RWPE1 (cell line): ENCODE measurements around the gene STK40.

ENCODE experiments used
- CTCF ChIA-PET: fragments of 350-600 bp; sonication (Branson Sonifier 250); formaldehyde crosslinking; extraction: SDS; loops from one replicate; lab custom pipeline; 2021; lab: Yijun Ruan, JAX
- POLR2A ChIA-PET: fragments of 400-600 bp; formaldehyde crosslinking; extraction: SDS; loops from one replicate; lab custom pipeline; 2020; ENCODE audit warnings: antibody characterized with exemption; ENCODE audit not compliant: low non-redundant PET; lab: Yijun Ruan, JAX
- DNase-seq: peaks from one replicate; pipeline ENCODE4 v3.0.0; 2012; ENCODE audit warnings: low spot score
- H3K27ac ChIP-seq: fragments of 450-650 bp; 2 replicates; pipeline ENCODE4 v1.5.1; 2017
- TF ChIP-seq, protein P1 (sequence below): fragments of 450-650 bp; conservative IDR thresholded peaks from 2 replicates; pipeline ENCODE4 v1.5.1; 2017; ENCODE audit warnings: low read depth, mild to moderate bottlenecking

STK40 gene

DNA sequence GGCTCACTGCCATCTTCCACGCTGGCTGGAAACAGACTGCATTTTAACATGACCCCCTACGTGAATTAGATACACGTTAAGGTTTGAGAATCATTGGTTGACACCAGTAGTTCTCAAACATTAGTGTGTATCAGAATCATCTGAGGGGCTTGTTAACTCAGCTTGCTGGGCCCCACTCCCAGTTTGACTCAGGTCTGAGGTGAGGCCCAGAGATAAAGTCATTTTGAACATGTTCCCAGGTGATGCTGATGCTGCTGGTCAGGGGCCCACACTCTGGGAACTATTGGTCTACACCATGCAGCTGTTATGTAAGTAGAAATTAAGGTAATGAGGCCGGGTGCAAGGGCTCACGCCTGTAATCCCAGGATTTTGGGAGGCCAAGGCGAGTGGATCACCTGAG is 10.6 kb upstream of the STK40 start:
- DNase-seq = no peak
- TF ChIP-seq, protein P1, sequence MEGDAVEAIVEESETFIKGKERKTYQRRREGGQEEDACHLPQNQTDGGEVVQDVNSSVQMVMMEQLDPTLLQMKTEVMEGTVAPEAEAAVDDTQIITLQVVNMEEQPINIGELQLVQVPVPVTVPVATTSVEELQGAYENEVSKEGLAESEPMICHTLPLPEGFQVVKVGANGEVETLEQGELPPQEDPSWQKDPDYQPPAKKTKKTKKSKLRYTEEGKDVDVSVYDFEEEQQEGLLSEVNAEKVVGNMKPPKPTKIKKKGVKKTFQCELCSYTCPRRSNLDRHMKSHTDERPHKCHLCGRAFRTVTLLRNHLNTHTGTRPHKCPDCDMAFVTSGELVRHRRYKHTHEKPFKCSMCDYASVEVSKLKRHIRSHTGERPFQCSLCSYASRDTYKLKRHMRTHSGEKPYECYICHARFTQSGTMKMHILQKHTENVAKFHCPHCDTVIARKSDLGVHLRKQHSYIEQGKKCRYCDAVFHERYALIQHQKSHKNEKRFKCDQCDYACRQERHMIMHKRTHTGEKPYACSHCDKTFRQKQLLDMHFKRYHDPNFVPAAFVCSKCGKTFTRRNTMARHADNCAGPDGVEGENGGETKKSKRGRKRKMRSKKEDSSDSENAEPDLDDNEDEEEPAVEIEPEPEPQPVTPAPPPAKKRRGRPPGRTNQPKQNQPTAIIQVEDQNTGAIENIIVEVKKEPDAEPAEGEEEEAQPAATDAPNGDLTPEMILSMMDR = no peak
- CTCF ChIA-PET = no interaction called here
- peak overlapping the region; percentile 78 for H3K27ac ChIP-seq
- POLR2A ChIA-PET = no interaction called here

DNA sequence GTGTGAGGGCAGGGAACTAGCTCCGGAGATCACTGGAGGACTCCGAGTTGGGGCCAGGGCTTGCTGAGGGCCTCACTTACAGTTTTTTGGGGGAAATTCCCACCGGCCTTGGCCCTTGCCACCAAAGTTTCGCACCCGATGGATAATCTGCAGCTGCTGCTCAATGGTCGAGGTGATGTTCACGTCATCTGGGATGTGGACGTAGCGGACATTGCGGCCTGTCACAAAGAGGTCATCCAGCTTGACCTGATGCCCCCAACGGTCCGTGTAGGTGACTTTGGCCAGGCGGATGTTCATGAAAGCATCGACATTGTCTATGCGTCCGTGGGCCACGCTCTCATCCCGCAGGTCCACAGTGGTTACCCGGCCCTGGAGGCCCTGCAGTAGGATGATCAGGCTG is 8.0 kb upstream of the STK40 start:
- POLR2A ChIA-PET = no interaction called here
- CTCF ChIA-PET = interaction anchor here (0.5 to 0.6 kb wide), 2 partner anchors 17 to 199 kb away, joined by 3 to 4 read pairs; no protein-coding TSS in a partner anchor
- DNase-seq = no peak
- TF ChIP-seq, protein P1 = no peak
- no peak overlapping the region for H3K27ac ChIP-seq

DNA sequence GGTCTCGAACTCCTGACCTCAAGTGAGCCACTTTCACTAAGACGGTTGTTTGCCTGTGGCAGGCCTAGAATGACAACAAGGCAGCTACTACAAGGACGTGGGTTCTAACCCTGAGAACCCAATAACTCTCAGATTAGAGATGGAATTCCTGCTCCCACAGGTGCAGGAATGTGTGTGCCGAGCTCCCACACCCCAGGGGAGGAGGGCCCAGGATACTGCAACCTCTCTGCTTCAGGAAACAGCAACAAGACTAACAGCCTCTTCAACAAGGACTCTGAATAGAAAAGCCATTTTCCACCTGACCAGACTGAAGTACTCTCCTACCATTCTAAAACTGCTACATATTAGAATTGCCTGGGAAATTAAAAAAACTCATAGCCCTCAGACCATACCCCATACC is 7.1 kb upstream of the STK40 start:
- TF ChIP-seq, protein P1 = no peak
- POLR2A ChIA-PET = no interaction called here
- H3K27ac ChIP-seq = no peak overlapping the region
- CTCF ChIA-PET = interaction anchor here (0.6 kb wide), 1 partner anchor 155 kb away, joined by 3 read pairs; no protein-coding TSS in a partner anchor
- DNase-seq = no peak

DNA sequence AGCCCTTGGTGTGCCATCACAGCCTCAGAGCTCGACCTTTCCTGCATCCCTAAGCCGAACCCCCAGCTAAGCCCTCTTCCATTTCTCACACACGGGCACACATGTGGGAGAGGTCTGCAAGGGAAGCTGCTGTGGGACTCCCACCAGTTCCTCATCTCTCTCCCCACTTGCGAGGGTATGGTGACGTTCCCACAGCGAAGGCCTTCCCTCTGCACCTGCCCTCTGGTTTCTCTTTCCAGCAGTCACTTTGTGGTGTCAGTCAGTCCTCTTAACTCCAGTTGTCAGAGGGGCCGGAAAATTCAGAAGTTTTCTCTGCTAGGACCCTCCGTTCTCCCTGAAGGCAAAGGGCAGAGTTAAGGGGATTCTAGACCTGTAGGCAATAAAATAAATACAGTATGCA is 5.5 kb upstream of the STK40 start:
- ChIA-PET POLR2A (no interaction called here), CTCF (no interaction called here)
- DNase-seq = no peak
- peak overlapping the region; percentile 36 for H3K27ac ChIP-seq
- TF ChIP-seq, protein P1 = no peak

DNA sequence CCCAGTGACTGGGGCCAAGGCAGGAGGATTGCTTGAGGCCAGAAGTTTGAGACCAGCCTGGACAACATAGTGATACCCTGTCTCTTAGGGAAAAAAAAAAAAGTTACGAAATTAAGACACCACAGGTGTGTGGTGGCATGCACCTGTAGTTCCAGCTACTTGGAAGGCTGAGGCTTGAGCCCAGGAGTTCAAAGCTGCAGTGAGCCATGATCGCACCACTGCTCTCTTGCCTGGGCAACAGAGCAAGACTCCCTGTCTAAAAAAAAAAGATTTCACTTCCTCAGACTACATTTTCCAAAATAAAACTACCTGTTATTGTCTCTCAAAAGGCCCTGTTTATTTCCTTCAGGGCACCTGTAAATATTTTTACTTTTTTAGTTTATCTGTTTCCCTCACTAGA is 4.7 kb upstream of the STK40 start:
- POLR2A ChIA-PET = no interaction called here
- H3K27ac ChIP-seq = peak overlapping the region; percentile 36; the same call in 1 of the 2 replicates
- TF ChIP-seq, protein P1 = no peak
- no peak for DNase-seq
- CTCF ChIA-PET = interaction anchor here (0.6 kb wide), 1 partner anchor 90 kb away, joined by 7 read pairs; no protein-coding TSS in a partner anchor

DNA sequence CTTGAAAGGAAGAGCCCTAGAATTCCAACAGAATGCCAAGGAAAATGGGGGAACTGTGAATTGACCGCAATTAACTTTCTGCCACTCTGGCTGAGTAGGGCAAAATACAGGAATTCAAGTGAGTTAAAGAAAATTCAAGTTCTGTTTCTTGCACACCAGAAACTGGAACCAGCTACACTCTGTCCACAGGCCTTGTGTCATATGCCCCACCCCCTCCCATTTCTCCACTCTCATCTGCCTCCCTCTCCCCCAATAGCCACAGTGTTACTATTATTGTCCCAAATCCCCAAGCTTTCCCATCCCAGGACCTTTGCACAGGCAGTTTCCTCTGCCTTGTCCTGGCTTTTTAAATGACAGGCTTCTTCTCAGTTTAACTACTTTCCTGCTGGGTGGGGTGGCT is 4.3 kb upstream of the STK40 start:
- ChIA-PET POLR2A (no interaction called here), CTCF (no interaction called here)
- DNase-seq = no peak
- TF ChIP-seq, protein P1 = no peak
- no peak overlapping the region for H3K27ac ChIP-seq

DNA sequence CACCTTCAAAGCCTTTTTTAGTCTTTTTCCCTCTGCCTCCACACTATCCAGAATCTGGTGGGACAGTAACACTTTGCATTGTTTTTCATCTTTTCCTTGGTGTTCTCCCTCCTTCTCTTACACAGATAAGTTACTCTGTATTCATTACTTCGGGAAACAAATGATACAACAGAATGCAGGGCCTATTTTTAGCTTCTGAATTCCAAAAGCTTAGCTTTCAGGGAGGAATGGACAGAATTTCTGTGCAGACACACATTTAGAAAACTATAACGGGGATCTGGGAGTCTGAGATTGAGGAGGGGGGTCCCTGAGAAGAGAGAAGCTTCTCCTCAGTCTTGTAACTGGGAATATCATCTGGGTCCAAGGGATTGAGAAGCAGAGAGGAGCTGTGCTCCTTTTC is 3.5 kb upstream of the STK40 start:
- no peak overlapping the region for H3K27ac ChIP-seq
- no peak for DNase-seq
- ChIA-PET CTCF (no interaction called here), POLR2A (no interaction called here)
- TF ChIP-seq, protein P1 = no peak
